RWPE1 (cell line): ENCODE data around the gene CTNNA3.

Experiments
- CTCF ChIA-PET: fragments of 350-600 bp; sonication (Branson Sonifier 250); formaldehyde crosslinking; extraction: SDS; loops from one replicate; lab custom pipeline; 2021; lab: Yijun Ruan, JAX
- POLR2A ChIA-PET: fragments of 400-600 bp; formaldehyde crosslinking; extraction: SDS; loops from one replicate; lab custom pipeline; 2020; ENCODE audit warnings: antibody characterized with exemption; ENCODE audit not compliant: low non-redundant PET; lab: Yijun Ruan, JAX
- DNase-seq: peaks from one replicate; pipeline ENCODE4 v3.0.0; 2012; ENCODE audit warnings: low spot score
- H3K27ac ChIP-seq: fragments of 450-650 bp; 2 replicates; pipeline ENCODE4 v1.5.1; 2017
- CTCF ChIP-seq: fragments of 450-650 bp; conservative IDR thresholded peaks from 2 replicates; pipeline ENCODE4 v1.5.1; 2017; ENCODE audit warnings: low read depth, mild to moderate bottlenecking

Gene CTNNA3

GRCh38 chr10:67602268-67602950 is 93.6 kb downstream of the CTNNA3 start:
- peak; percentile 67 for DNase-seq
- POLR2A ChIA-PET = interaction anchor here (0.7 kb wide), 1 partner anchor 218 kb away, joined by 6 read pairs; no protein-coding TSS in a partner anchor
- no peak for TF ChIP-seq CTCF
- CTCF ChIA-PET = no interaction called here
- no peak overlapping the region for H3K27ac ChIP-seq

- TF ChIP-seq CTCF = no peak
- CTCF ChIA-PET = no interaction called here
- no peak for DNase-seq
- POLR2A ChIA-PET = no interaction called here
- H3K27ac ChIP-seq = no peak overlapping the region
These were observed 96.4 kb downstream of the CTNNA3 start for GRCh38 chr10:67599597-67599996.

- POLR2A ChIA-PET = no interaction called here
- CTCF ChIA-PET = interaction anchor here (0.6 kb wide), 1 partner anchor 1274 kb away, joined by 5 read pairs; no protein-coding TSS in a partner anchor
- TF ChIP-seq CTCF = no peak
- no peak for DNase-seq
- no peak overlapping the region for H3K27ac ChIP-seq
These were observed 99.4 kb downstream of the CTNNA3 start for GRCh38 chr10:67596641-67597040.

GRCh38 chr10:67587771-67588170 is 108.2 kb downstream of the CTNNA3 start:
- DNase-seq = no peak
- H3K27ac ChIP-seq = no peak overlapping the region
- ChIA-PET POLR2A (no interaction called here), CTCF (interaction anchor here (0.7 kb wide), 1 partner anchor 184 kb away, joined by 3 read pairs; no protein-coding TSS in a partner anchor)
- TF ChIP-seq CTCF = no peak

GRCh38 chr10:67575532-67575931 is 120.5 kb downstream of the CTNNA3 start:
- CTCF ChIA-PET = interaction anchor here (0.6 to 0.9 kb wide), 2 partner anchors 54 to 296 kb away, joined by 3 read pairs; no protein-coding TSS in a partner anchor
- no peak for DNase-seq
- no peak overlapping the region for H3K27ac ChIP-seq
- TF ChIP-seq CTCF = no peak
- POLR2A ChIA-PET = no interaction called here

- CTCF ChIA-PET = no interaction called here
- no peak overlapping the region for H3K27ac ChIP-seq
- POLR2A ChIA-PET = no interaction called here
- no peak for TF ChIP-seq CTCF
- DNase-seq = no peak
These were observed 122.5 kb downstream of the CTNNA3 start for GRCh38 chr10:67573484-67573883.
